ENCODE measurements around the gene AOPEP. TPM values are rescaled to one million over a fixed set of nuclear protein-coding genes. Genes with fewer than 3 reads are reported as not detected.
A peak's percentile ranks its signal among the peaks of the same experiment; 100 is the strongest.
"Not testable (repeated sequence)": the region's sequence is repeated elsewhere in the genome, so short reads cannot be mapped to it uniquely, and the experiment has no call there.

The AOPEP gene
- total and polyA plus RNA-seq, 8 donors, result 73.9 to 407 (median 101) TPM

- no peak overlapping the region for H3K4me3 ChIP-seq
- 55 to 67% (median 60%) methylated on average over 8 of the region's 8 CpGs for WGBS, 5 donors
- H3K27me3 ChIP-seq, result no peaks in the 10 kb centered on the region
- no peaks in the 10 kb centered on the region for H3K9me3 ChIP-seq
- no peak for TF ChIP-seq POLR2A (IDR thresholded peaks at IDR 0.05)
- no peak for TF ChIP-seq POLR2AphosphoS5 (IDR thresholded peaks at IDR 0.05)
- TF ChIP-seq EP300 (IDR thresholded peaks at IDR 0.05), result no peak
- TF ChIP-seq CTCF (IDR thresholded peaks at IDR 0.05), result no peak
- H3K36me3 ChIP-seq, result peaks cover 0 to 18% (median 16%) of the 10 kb centered on the region in 4 donors
- intact Hi-C loops (cut with DNase I; ENCODE audit: low total_unique reads), result no loop called here
- H3K27ac ChIP-seq, result peak overlapping the region; percentile 33 to 80 (median 45)
- H3K4me1 ChIP-seq, result peaks cover 19 to 41% (median 28%) of the 10 kb centered on the region in 4 donors
- DNase-seq, result peak in 1 of 2 donors; percentile 68
Observed at GRCh38 chr9:94952565-94953373, 226.3 kb downstream of the AOPEP start.

GRCh38 chr9:94956731-94957130, 230.2 kb downstream of the AOPEP start:
- H3K36me3 ChIP-seq, result peaks cover 0 to 18% (median 16%) of the 10 kb centered on the region in 4 donors
- H3K4me1 ChIP-seq, result peaks cover 5 to 19% (median 12%) of the 10 kb centered on the region in 4 donors
- intact Hi-C loops (cut with DNase I; ENCODE audit: low total_unique reads), result no loop called here
- no peak overlapping the region for H3K27ac ChIP-seq
- H3K9me3 ChIP-seq, result no peaks in the 10 kb centered on the region
- no peaks in the 10 kb centered on the region for H3K27me3 ChIP-seq
- TF ChIP-seq POLR2A (IDR thresholded peaks at IDR 0.05) (no peak), POLR2AphosphoS5 (IDR thresholded peaks at IDR 0.05) (no peak), CTCF (IDR thresholded peaks at IDR 0.05) (no peak), EP300 (IDR thresholded peaks at IDR 0.05) (no peak)
- WGBS, 5 donors, result 94 to 98% (median 97%) methylated on average over 5 of the region's 5 CpGs
- H3K4me3 ChIP-seq, result no peak overlapping the region
- no peak for DNase-seq

- no peak overlapping the region for H3K27ac ChIP-seq
- TF ChIP-seq POLR2A (IDR thresholded peaks at IDR 0.05) (no peak), EP300 (IDR thresholded peaks at IDR 0.05) (no peak), CTCF (IDR thresholded peaks at IDR 0.05) (no peak), POLR2AphosphoS5 (IDR thresholded peaks at IDR 0.05) (no peak)
- peaks cover 0 to 15% (median 10%) of the 10 kb centered on the region in 4 donors for H3K36me3 ChIP-seq
- no peaks in the 10 kb centered on the region for H3K9me3 ChIP-seq
- DNase-seq, result no peak
- no peak overlapping the region for H3K4me3 ChIP-seq
- 81 to 92% (median 88%) methylated on average over 3 to 5 of the region's 5 CpGs for WGBS, 5 donors
- no peaks in the 10 kb centered on the region for H3K4me1 ChIP-seq
- intact Hi-C loops (cut with DNase I; ENCODE audit: low total_unique reads), result no loop called here
- no peaks in the 10 kb centered on the region for H3K27me3 ChIP-seq
Observed at GRCh38 chr9:94960964-94961363, 234.5 kb downstream of the AOPEP start.

GRCh38 chr9:94961870-94962269, 235.4 kb downstream of the AOPEP start:
- DNase-seq, result no peak
- Histone ChIP-seq H3K36me3 (peaks cover 0 to 6% (median 1%) of the 10 kb centered on the region in 4 donors), H3K4me3 (no peak overlapping the region), H3K9me3 (no peaks in the 10 kb centered on the region), H3K27me3 (no peaks in the 10 kb centered on the region), H3K4me1 (no peaks in the 10 kb centered on the region), H3K27ac (no peak overlapping the region)
- intact Hi-C loops (cut with DNase I; ENCODE audit: low total_unique reads), result no loop called here
- WGBS, 5 donors, result 84 to 89% (median 87%) methylated on average over 2 of the region's 2 CpGs
- TF ChIP-seq POLR2A (IDR thresholded peaks at IDR 0.05) (no peak), EP300 (IDR thresholded peaks at IDR 0.05) (no peak), POLR2AphosphoS5 (IDR thresholded peaks at IDR 0.05) (no peak), CTCF (IDR thresholded peaks at IDR 0.05) (no peak)

- H3K4me3 ChIP-seq; H3K9me3 ChIP-seq; DNase-seq; H3K4me1 ChIP-seq; H3K27ac ChIP-seq; H3K36me3 ChIP-seq; intact Hi-C loops (cut with DNase I; ENCODE audit: low total_unique reads); H3K27me3 ChIP-seq: not testable (repeated sequence)
- 90 to 99% (median 98%) methylated on average over 5 of the region's 5 CpGs for WGBS, 5 donors
Observed at GRCh38 chr9:94965631-94966030, 239.1 kb downstream of the AOPEP start.

GRCh38 chr9:94966046-94966445, 239.5 kb downstream of the AOPEP start:
- intact Hi-C loops (cut with DNase I; ENCODE audit: low total_unique reads); DNase-seq; H3K4me1 ChIP-seq; H3K27ac ChIP-seq; H3K36me3 ChIP-seq; H3K27me3 ChIP-seq; H3K4me3 ChIP-seq; H3K9me3 ChIP-seq: not testable (repeated sequence)
- 94 to 100% (median 99%) methylated on average over 3 of the region's 3 CpGs for WGBS, 5 donors
